H9 (cell line): ENCODE data around the gene GPR42. TPM values are rescaled to one million over a fixed set of nuclear protein-coding genes. Genes with fewer than 3 reads are reported as not detected.

ENCODE experiments used
- DNase-seq: peaks from one replicate; pipeline ENCODE4 v3.0.0-alpha.2; 2017
- H2AFZ ChIP-seq: one replicate; pipeline ENCODE4 v1.6.1; 2013; ENCODE audit warnings: mild to moderate bottlenecking, low read length, control low read depth, moderate library complexity
- H2AK5ac ChIP-seq: 2 replicates; pipeline ENCODE4 v1.6.1; 2013; ENCODE audit warnings: low read length, control low read depth, mixed read lengths; ENCODE audit not compliant: insufficient read length
- H2BK120ac ChIP-seq: one replicate; pipeline ENCODE4 v1.6.1; 2013; ENCODE audit warnings: low read depth, mild to moderate bottlenecking, low read length, control low read depth, inconsistent platforms; ENCODE audit not compliant: poor library complexity, severe bottlenecking
- H2BK12ac ChIP-seq: 2 replicates; pipeline ENCODE4 v1.6.1; 2013; ENCODE audit warnings: low read length, control low read depth, mixed read lengths, low read depth; ENCODE audit not compliant: insufficient read length
- H2BK15ac ChIP-seq: 2 replicates; pipeline ENCODE4 v1.6.1; 2013; ENCODE audit warnings: low read depth, low read length, control low read depth
- H2BK20ac ChIP-seq: one replicate; pipeline ENCODE4 v1.6.1; 2013; ENCODE audit warnings: low read depth, mild to moderate bottlenecking, low read length, control low read depth, inconsistent platforms; ENCODE audit not compliant: poor library complexity, severe bottlenecking
- H2BK5ac ChIP-seq: 2 replicates; pipeline ENCODE4 v1.6.1; 2013; ENCODE audit warnings: low read length, control low read depth, mixed read lengths; ENCODE audit not compliant: insufficient read length
- H3K14ac ChIP-seq: 2 replicates; pipeline ENCODE4 v1.6.1; 2013; ENCODE audit warnings: low read length, control low read depth; ENCODE audit not compliant: insufficient read depth
- H3K18ac ChIP-seq: 2 replicates; pipeline ENCODE4 v1.6.1; 2013; ENCODE audit warnings: low read depth, mild to moderate bottlenecking, mixed read lengths, low read length, control low read depth; ENCODE audit not compliant: insufficient read length
- H3K23ac ChIP-seq: 2 replicates; pipeline ENCODE4 v1.6.1; 2013; ENCODE audit warnings: low read length, control low read depth, mixed read lengths, low read depth; ENCODE audit not compliant: insufficient read length
- H3K23me2 ChIP-seq: 2 replicates; pipeline ENCODE4 v1.6.1; 2013; ENCODE audit warnings: low read depth, mild to moderate bottlenecking, mixed read lengths, low read length, control low read depth; ENCODE audit not compliant: insufficient read length, poor library complexity, severe bottlenecking
- H3K27ac ChIP-seq: 2 replicates; pipeline ENCODE4 v1.5.1; 2013; ENCODE audit warnings: low read length, control low read depth, mixed read lengths, low read depth; ENCODE audit not compliant: insufficient read length
- H3K27me3 ChIP-seq: 2 replicates; pipeline ENCODE4 v1.6.1; 2013; ENCODE audit warnings: low read length, control low read depth, inconsistent platforms; ENCODE audit not compliant: insufficient read depth
- H3K4ac ChIP-seq: 2 replicates; pipeline ENCODE4 v1.6.1; 2013; ENCODE audit warnings: low read depth, mild to moderate bottlenecking, control low read depth, inconsistent platforms, low read length, moderate library complexity
- H3K4me1 ChIP-seq: 2 replicates; pipeline ENCODE4 v1.6.1; 2013; ENCODE audit warnings: low read length, control low read depth, inconsistent platforms; ENCODE audit not compliant: insufficient read depth
- H3K4me2 ChIP-seq: 2 replicates; pipeline ENCODE4 v1.6.1; 2013; ENCODE audit warnings: low read length, control low read depth, mixed read lengths; ENCODE audit not compliant: insufficient read length, insufficient read depth
- H3K56ac ChIP-seq: 2 replicates; pipeline ENCODE4 v1.6.1; 2013; ENCODE audit warnings: low read depth, mild to moderate bottlenecking, mixed read lengths, low read length, control low read depth; ENCODE audit not compliant: insufficient read length
- H3K79me1 ChIP-seq: 2 replicates; pipeline ENCODE4 v1.6.1; 2013; ENCODE audit warnings: low read depth, mild to moderate bottlenecking, moderate library complexity, low read length, control low read depth, inconsistent platforms; ENCODE audit not compliant: insufficient read depth, poor library complexity, severe bottlenecking
- H3K79me2 ChIP-seq: 2 replicates; pipeline ENCODE4 v1.6.1; 2013; ENCODE audit warnings: low read length, control low read depth, inconsistent platforms; ENCODE audit not compliant: insufficient read depth
- H3K9ac ChIP-seq: 2 replicates; pipeline ENCODE4 v1.6.1; 2013; ENCODE audit warnings: low read length, control low read depth, mixed read lengths; ENCODE audit not compliant: insufficient read length; ENCODE audit errors: extremely low read depth
- H3K9me3 ChIP-seq: one replicate; pipeline ENCODE4 v1.6.1; 2013; ENCODE audit warnings: low read depth, low read length, inconsistent platforms; ENCODE audit not compliant: control insufficient read depth
- H3T11ph ChIP-seq: one replicate; pipeline ENCODE4 v1.6.1; 2013; ENCODE audit warnings: mild to moderate bottlenecking, low read length, control low read depth, inconsistent platforms
- H4K20me1 ChIP-seq: one replicate; pipeline ENCODE4 v1.6.1; 2013; ENCODE audit not compliant: control insufficient read depth, insufficient read length, insufficient read depth
- H4K5ac ChIP-seq: 2 replicates; pipeline ENCODE4 v1.6.1; 2013; ENCODE audit warnings: low read depth, mild to moderate bottlenecking, mixed read lengths, low read length, control low read depth; ENCODE audit not compliant: insufficient read length
- H4K8ac ChIP-seq: replicated peaks from 2 replicates; pipeline ENCODE4 v1.6.1; 2013; ENCODE audit warnings: low read length, control low read depth, mixed read lengths, low read depth; ENCODE audit not compliant: insufficient read length
- H4K91ac ChIP-seq: 2 replicates; pipeline ENCODE4 v1.6.1; 2013; ENCODE audit warnings: low read depth, mild to moderate bottlenecking, moderate library complexity, mixed read lengths, low read length, control low read depth; ENCODE audit not compliant: insufficient read length
- H3K27ac Mint-ChIP-seq, 3 experiments: 2 replicates in 2 of 3; 3 replicates in 1 of 3; pipeline ENCODE4 v1.8.0; 2020 to 2021; ENCODE audit warnings: mixed read lengths in 3 of 3, mild to moderate bottlenecking in 1 of 3, moderate library complexity in 1 of 3
- H3K27me3 Mint-ChIP-seq: 2 replicates; pipeline ENCODE4 v1.8.0; 2021; ENCODE audit warnings: low read depth, mild to moderate bottlenecking, moderate library complexity, mixed read lengths
- H3K36me3 Mint-ChIP-seq, 3 experiments: 2 replicates in 2 of 3; 3 replicates in 1 of 3; pipeline ENCODE4 v1.8.0; 2020 to 2021; ENCODE audit warnings: low read depth in 3 of 3, mixed read lengths in 3 of 3; ENCODE audit not compliant: insufficient read depth in 1 of 3
- H3K4me1 Mint-ChIP-seq, 2 experiments: 2 replicates each; pipeline ENCODE4 v1.8.0; 2020; ENCODE audit warnings: mixed read lengths in 2 of 2
- H3K4me3 Mint-ChIP-seq, 2 experiments: 2 replicates in 1 of 2; 3 replicates in 1 of 2; pipeline ENCODE4 v1.8.0; 2020 to 2021; ENCODE audit warnings: mild to moderate bottlenecking in 2 of 2, mixed read lengths in 2 of 2, moderate library complexity in 1 of 2
- H3K9me3 Mint-ChIP-seq, 2 experiments: 2 replicates in 1 of 2; 3 replicates in 1 of 2; pipeline ENCODE4 v1.8.0; 2020; ENCODE audit warnings: mild to moderate bottlenecking in 2 of 2, mixed read lengths in 2 of 2, moderate library complexity in 1 of 2
- WGBS: extraction: QIAGEN DNeasy Blood & Tissue Kit; methylation state at CpG from one replicate; pipeline ENCODE4 v1.1.7; 2013; ENCODE audit warnings: missing lambda C conversion rate, low lambda C conversion rate, mixed read lengths; ENCODE audit not compliant: insufficient read length; ENCODE audit errors: extremely low coverage; 5-methylcytosine and 5-hydroxymethylcytosine counted together
- total RNA-seq: library from RNA; stranded (reverse); gene quantifications from 2 replicates; pipeline ENCODE4 v1.2.1, GENCODE V29; 2021
- TF ChIP-seq, protein P1 (sequence below): fragments of 200-600 bp; sonication (generic); conservative IDR thresholded peaks from 3 replicates; pipeline ENCODE4 v1.8.0; 2021; ENCODE audit warnings: antibody characterized with exemption, mild to moderate bottlenecking

The GPR42 gene
- total RNA-seq, 1 experiment from 2014 or later = not detected

DNA sequence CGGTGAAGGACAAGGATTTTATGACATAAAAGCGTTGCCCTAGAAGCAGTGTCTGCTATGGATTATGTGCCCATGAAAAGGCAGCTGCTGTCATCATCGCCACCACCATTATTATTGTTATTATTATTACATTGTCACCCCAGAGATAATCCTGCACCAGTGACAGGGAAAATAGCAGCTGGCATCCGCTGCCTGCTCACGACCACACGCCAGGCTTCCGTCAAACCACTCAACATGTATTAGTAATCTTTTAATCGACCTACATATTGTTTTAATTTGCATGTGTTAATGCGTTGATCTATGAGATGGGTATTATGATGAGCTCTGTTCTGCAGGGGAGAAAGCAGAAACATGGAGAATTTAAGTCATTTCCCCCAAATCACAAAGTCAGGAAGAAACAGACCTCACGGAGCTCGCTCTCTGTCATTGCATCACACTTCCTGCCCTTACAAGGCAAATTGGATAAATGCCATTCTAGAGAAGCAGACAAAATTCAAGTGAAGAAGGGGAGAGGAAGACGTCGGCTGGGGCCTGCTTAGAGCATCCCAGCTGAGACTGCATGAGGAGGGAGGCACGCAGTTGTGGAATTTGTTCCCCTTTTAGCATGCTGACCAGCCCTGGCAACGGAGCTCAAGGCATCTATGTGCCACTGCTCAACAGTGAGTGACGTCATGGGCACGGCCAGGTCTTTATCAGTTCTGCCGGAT, 12.8 kb upstream of the GPR42 start, which contains the start of gene FFAR3:
Gene FFAR3 (plus strand): TSS at position 594 of the 707 bp plus-strand sequence. CDS start 431 bp downstream, outside the sequence.
- no peak for DNase-seq
- no peak within 1 kb of the TSS for H2AK5ac ChIP-seq
- no peaks in the 10 kb centered on the region for H3K36me3 Mint-ChIP-seq
- no peak within 1 kb of the TSS for H3K4me2 ChIP-seq
- H3K27ac Mint-ChIP-seq = no peak within 1 kb of the TSS
- no peak within 1 kb of the TSS for H2BK15ac ChIP-seq
- H3K14ac ChIP-seq = no peak within 1 kb of the TSS
- no peak within 1 kb of the TSS for H4K91ac ChIP-seq
- H3K4me1 ChIP-seq = no peaks in the 10 kb centered on the region
- no peaks in the 10 kb centered on the region for H3K23me2 ChIP-seq
- no peak within 1 kb of the TSS for H3K4ac ChIP-seq
- no peak within 1 kb of the TSS for H2AFZ ChIP-seq
- no peaks in the 10 kb centered on the region for H3K9me3 Mint-ChIP-seq
- H2BK5ac ChIP-seq = no peak within 1 kb of the TSS
- H3K18ac ChIP-seq = no peak within 1 kb of the TSS
- H3T11ph ChIP-seq = no peak within 1 kb of the TSS
- no peaks in the 10 kb centered on the region for H3K9me3 ChIP-seq
- WGBS = no CpG with 5 or more reads among the region's 18 CpGs
- TF ChIP-seq, protein P1, sequence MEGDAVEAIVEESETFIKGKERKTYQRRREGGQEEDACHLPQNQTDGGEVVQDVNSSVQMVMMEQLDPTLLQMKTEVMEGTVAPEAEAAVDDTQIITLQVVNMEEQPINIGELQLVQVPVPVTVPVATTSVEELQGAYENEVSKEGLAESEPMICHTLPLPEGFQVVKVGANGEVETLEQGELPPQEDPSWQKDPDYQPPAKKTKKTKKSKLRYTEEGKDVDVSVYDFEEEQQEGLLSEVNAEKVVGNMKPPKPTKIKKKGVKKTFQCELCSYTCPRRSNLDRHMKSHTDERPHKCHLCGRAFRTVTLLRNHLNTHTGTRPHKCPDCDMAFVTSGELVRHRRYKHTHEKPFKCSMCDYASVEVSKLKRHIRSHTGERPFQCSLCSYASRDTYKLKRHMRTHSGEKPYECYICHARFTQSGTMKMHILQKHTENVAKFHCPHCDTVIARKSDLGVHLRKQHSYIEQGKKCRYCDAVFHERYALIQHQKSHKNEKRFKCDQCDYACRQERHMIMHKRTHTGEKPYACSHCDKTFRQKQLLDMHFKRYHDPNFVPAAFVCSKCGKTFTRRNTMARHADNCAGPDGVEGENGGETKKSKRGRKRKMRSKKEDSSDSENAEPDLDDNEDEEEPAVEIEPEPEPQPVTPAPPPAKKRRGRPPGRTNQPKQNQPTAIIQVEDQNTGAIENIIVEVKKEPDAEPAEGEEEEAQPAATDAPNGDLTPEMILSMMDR = no peak
- H3K27me3 Mint-ChIP-seq = no peaks in the 10 kb centered on the region; the same call in none of the 2 replicates
- H3K27ac ChIP-seq = no peak within 1 kb of the TSS
- no peak within 1 kb of the TSS for H3K23ac ChIP-seq
- no peak within 1 kb of the TSS for H2BK12ac ChIP-seq
- H3K9ac ChIP-seq = no peak within 1 kb of the TSS
- no peaks in the 10 kb centered on the region for H3K79me2 ChIP-seq
- H2BK20ac ChIP-seq = no peak within 1 kb of the TSS
- H3K4me3 Mint-ChIP-seq = no peak within 1 kb of the TSS
- peaks cover 4% of the 10 kb centered on the region for H4K20me1 ChIP-seq
- no peak within 1 kb of the TSS for H3K56ac ChIP-seq
- no peak within 1 kb of the TSS for H4K5ac ChIP-seq
- no peak within 1 kb of the TSS for H2BK120ac ChIP-seq
- H3K4me1 Mint-ChIP-seq = peaks cover 3 to 5% of the 10 kb centered on the region in 2 experiments; a peak in 3 of 4 replicates
- H4K8ac ChIP-seq = no peak within 1 kb of the TSS
- no peaks in the 10 kb centered on the region for H3K27me3 ChIP-seq
- H3K79me1 ChIP-seq = no peaks in the 10 kb centered on the region
